ENCODE results near the gene SPZ1.
"Not testable (repeated sequence)": the region's sequence is repeated elsewhere in the genome, so short reads cannot be mapped to it uniquely, and the experiment has no call there.

SPZ1 gene

DNA sequence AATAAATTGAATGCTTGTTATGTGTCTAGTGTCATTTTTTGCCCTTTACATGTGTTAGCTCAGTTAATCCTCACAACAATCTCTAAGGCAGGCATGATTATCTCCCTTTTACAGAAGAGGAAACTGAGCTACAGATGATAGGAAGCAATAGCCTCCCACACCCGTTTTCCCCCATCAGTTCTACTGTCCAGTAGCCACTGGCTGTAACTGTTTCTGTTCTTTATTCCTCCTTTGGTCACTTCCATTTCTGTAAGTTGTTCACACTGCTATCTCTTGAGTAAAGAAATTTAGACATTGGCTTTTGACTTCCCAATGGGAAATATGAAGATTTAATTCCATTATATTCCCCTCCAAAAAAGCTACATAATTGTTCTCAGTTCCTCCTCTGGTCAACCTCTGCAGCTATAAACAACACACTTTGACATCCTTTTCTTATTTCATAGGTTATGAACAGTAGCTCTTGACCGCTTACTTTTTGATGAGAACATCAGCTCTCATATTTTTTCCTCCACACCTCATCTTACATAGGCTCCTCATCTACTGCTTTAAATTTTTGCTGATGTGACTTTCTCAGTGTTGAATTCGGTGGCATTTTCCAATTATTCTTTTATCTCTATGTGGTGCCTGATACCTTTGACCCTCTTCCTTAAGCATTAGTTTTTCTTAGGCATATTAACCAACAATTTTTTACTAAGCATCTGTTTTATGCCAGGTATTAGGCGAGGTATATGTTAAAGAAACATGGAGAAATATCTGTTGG, 21.4 kb downstream of the SPZ1 start:
- no peak for DNase-seq

DNA sequence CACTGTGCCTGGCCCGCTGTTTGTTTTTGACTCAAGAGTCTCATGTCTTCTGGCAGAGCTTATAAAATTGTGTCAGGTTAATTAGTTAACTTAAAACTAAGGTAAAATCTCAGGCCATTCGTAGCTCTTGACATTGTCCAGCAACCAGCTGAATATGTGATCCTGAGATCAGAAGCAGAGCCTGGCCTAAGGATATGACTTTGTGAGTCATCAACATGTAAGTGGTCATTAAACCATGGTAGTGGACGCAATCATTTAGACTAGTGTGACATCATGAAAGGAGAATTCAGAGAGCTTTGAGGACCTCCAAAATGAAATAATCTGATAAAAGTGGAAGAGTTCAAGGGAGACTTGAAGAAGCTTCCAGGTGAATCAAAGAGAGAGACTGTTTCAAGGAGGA, 23.3 kb downstream of the SPZ1 start:
- no peak for DNase-seq

DNA sequence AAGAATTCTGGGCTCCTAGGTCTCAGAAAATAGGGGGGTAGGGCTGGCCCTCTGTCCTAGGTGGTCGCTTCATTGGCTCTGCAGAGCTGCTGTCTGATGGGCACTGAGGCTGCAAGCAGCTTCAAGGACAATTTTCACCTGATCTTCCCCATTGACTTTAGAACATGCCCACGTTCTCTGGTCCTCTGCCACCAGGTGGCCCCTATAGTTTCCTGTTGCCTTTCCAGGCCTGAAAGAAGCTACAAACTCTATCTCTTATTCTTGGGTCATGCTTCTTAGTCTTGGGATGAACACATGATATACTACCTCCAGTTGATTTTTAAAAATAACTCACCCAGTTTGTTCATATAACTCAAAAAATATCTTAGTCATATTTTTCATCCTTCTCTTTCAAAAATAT, 26.3 kb downstream of the SPZ1 start:
- DNase-seq: peak; percentile 13

DNA sequence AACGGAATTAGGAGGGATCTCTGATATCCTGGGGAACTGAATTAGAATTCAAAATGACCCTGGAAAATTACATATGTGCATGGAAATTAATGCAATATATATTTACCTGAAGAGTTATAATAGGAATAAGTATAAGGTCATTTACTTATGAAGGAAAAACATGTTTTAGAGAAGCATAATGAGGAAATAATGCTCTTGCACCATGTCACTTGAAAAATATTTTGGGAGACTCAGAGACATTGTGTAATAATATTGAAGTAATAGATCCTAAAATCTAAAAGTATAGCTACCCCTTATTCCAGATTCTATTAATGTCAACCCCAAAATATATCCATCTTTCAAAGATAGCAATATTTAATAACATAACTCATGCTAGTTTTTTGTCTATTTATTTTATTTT, 28.4 kb downstream of the SPZ1 start:
- DNase-seq: no peak

DNA sequence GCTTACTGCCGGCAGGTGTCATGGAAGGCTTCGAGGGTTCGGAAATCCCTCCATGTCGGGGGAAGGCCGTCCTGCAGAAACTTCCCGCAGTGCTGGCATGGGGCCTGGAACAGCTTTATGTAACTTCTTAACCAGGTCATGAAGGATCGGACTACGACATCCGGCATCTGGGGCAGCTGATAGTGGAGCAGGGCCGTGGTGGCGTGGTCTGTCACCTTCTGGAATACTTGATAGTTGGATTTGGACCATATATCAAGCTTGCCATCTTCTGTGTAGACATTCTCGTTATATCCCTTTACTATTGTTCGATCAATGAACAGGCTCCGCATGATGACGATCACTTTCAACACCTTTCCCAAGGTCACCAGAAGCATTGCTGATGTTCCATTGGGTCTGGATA, 31.2 kb downstream of the SPZ1 start:
- DNase-seq: not testable (repeated sequence)

DNA sequence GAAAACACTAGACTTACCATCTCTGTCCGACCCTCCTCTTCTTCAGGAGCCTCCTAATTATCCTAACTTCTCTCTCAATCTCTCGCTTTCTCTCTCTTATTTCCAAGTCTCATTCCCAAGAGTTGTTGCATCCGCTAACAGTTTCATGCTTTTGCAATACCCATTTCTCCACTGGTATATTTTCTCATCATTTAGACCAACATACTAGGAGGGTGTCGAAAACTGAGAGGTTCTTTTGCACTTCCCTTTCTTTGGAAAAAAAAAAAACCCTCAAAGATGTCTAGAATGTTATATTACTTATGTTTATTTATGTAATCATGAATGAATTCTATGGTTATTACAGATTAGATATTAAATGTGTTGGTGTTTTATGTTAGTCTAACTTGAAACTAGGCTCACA, 35.9 kb downstream of the SPZ1 start:
- no peak for DNase-seq

DNA sequence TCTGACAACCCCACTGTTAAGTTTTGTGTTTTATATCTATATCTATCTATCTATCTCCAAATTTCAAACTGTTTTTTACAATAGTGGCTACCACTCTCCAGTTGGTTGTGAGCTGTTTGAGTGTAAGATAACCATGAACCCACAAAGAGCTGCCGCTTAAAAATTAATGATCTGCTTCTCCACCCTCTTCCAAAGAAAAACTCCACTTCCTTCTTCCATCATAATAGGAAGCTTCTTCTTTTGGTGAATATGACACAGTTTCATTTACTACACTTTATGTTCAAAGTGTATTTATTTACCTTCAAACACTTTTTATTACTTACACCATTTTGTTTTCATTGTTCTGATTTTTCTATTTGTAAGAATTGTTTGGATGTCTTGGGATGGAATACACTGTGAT, 37.9 kb downstream of the SPZ1 start:
- no peak for DNase-seq

DNA sequence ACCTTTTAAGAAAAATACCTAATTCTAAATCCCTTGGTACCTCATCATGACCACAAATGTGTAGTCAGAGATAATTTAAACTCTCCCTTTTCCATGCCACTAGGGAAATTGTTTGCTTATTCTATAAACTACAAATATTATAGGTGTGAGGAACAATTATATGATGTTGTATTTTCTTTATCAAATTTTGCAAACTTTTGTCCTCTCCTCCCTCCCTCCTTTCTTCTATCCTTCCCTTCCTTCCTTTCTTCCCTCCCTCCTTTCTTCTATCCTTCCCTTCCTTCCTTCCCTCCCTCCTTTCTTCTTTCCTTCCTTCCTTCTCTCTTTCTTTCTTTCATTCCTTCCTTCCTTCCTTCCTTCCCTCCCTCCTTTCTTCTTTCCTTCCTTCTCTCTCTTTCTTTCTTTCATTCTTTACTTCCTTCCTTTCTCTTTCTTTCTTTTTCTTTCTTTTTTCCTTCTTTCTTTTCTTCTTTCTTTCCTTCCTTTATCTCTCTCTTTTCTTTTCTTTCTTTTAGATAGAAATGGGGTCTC, 41.2 kb downstream of the SPZ1 start:
- no peak for DNase-seq

DNA sequence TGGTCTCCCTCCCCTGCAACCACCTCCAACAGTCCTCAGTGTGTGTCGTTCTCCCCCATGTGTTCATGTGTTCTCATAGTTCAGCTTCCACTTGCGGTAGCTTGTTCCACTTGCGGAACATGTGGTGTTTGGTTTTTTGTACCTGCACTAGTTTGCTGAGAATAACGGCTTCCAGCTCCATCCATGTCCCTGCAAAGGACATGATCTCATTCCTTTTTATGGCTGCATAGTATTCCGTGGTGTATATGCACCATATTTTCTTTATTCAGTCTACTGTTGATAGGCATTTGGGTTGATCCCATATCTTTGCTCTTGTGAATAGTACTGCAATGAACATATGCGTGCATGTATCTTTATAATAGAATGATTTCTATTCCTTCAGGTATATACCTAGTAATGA, 45.1 kb downstream of the SPZ1 start:
- DNase-seq: no peak

DNA sequence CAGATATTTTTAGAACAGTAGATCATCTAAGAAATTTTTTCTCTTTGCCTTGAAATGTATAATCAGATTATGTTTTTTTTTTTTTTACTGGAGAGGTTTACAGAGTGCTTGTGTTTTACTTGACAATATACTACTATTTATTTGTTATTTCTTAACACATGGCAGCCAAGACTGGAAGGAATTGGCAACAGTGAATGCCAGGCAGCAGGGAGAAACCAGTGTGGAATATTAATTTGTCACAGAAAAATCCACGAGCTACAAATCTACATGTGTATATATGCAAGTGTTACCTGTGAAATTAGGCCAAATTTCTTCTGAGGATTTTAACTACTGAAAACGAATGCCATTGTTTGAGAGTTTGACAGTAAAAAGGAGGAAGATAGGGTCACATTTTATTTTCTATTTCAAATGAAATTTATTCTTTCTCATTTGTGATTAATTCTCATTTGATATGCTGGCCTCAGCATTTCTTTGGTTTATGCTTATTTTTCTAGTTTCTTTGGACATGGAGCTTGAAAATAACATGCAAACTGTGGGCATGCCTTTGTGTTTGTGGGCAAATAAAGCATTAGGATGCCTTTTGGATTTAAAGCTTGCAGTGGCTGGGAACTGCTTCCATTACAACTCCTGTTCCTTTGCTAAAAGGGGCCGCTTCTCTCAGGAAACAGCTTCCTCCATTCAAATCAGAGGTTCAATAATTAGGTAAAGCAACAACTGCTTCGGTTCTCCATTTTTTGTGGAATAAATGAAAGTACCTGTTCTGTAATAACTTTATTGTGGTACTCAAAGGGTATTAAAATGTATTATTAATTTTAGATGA, 49.1 kb downstream of the SPZ1 start:
- DNase-seq: no peak

DNA sequence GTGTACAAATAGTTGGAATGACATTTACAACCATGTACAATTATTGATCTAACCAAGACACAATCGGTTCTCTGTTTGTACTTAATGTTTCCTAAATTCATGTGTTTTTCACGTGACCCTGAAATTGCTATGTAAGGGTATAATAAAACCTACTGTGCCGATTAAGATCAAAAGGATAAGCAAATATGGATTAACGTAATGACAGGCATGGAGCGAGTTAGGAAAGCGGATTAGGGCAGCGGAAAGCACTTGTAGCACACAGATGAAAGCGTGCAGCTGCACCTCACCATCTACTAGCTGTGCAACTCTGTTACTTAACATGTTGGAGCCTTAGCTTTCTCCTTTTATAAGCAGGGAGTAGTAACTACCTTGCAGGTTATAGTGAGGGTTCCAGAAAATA, 49.7 kb downstream of the SPZ1 start:
- DNase-seq: no peak

DNA sequence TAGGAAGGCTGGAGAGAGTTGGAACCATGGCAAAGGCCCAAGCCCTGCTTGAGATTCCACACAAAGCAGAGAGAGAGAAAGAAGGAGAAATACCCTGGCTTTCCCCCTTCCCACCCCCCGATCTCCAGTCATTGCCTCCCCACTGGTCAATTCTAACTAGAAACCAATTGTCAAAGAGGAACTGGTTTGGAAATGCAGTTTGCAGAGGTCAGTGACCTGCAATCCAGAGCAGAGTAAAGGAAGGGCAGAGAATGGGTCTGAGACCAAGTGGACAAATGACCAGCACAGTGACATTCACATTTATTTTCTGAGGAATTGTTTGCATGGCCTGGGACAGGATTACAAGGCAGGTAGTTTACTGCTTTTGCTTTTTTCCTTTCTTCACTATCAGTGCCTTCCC, 50.6 kb downstream of the SPZ1 start:
- no peak for DNase-seq

Data from 8988T (cell line).